NT2/D1 (cell line): ENCODE data around the gene SLC1A7.
"Not testable (repeated sequence)": the region's sequence is repeated elsewhere in the genome, so short reads cannot be mapped to it uniquely, and the experiment has no call there.

Source experiments
- DNase-seq: peaks from one replicate; pipeline ENCODE4 v3.0.0-alpha.2; 2011; ENCODE audit warnings: low read depth, low spot score
- H3K27me3 ChIP-seq: 2 replicates; pipeline ENCODE4 v1.6.0; 2011; ENCODE audit warnings: mild to moderate bottlenecking; ENCODE audit not compliant: insufficient read length, insufficient read depth
- H3K36me3 ChIP-seq: 2 replicates; pipeline ENCODE4 v1.6.1; 2011; ENCODE audit warnings: mild to moderate bottlenecking, low read length, mixed read lengths; ENCODE audit not compliant: insufficient read depth, insufficient read length
- H3K4me1 ChIP-seq: 2 replicates; pipeline ENCODE4 v1.5.1; 2011; ENCODE audit not compliant: insufficient read depth, insufficient read length
- H3K4me3 ChIP-seq: 2 replicates; pipeline ENCODE4 v1.5.1; 2011; ENCODE audit warnings: low read depth; ENCODE audit not compliant: insufficient read length
- H3K9ac ChIP-seq: 2 replicates; pipeline ENCODE4 v1.6.0; 2011; ENCODE audit warnings: low read depth; ENCODE audit not compliant: insufficient read length
- H3K9me3 ChIP-seq: 2 replicates; pipeline ENCODE4 v1.5.1; 2011; ENCODE audit warnings: mild to moderate bottlenecking, low read length; ENCODE audit not compliant: insufficient read depth
- SUZ12 ChIP-seq: IDR thresholded peaks from 2 replicates; pipeline ENCODE4 v1.6.1; 2011; ENCODE audit not compliant: insufficient read length, insufficient read depth; ENCODE audit errors: extremely low read depth
- YY1 ChIP-seq: IDR thresholded peaks from 2 replicates; pipeline ENCODE4 v1.6.1; 2011; ENCODE audit not compliant: insufficient read length, insufficient read depth
- ZNF274 ChIP-seq: IDR thresholded peaks from 2 replicates; pipeline ENCODE4 v1.6.1; 2011; ENCODE audit warnings: mild to moderate bottlenecking, low read depth, low read length

Gene SLC1A7

DNA sequence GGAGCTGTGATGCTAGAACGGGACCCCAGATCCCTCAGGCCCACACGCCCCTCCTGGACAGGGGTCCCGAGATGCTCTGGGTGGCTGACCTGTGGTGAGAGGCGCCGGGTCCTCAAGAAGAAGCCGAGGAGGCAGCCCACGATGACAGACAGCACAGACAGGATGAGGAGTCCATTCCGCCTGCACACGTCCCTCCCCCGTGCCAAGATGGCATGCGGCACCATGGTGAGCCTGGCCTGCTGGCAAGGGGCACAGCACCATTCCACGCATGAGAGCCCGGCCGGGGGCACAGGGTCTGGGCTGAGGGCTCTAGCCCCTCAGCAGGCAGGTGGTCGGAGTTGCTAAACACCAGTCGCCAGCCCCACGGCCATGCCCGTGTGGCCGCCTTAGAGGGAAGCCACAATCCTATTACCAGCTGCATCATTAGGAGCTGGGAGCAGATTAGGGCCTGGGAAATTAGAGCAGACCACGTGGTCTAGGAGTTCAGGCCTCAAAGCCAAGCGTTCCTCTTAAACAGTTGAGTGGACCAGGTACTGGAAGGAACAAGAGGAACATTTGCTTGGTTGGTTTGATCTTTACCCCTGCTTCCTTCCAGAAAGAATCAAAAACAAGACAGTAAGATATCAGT lies at the start of gene SLC1A7:
Gene SLC1A7, minus strand, starts transcription at position 413 of the 628 bp plus-strand sequence. Its CDS starts 189 bp downstream, at position 224.
- H3K9ac ChIP-seq = no peak within 1 kb of the TSS
- no peak for DNase-seq
- H3K4me1 ChIP-seq = peaks cover 13% of the 10 kb centered on the region

GRCh38 chr1:53190210-53190611 lies 47.8 kb upstream of the SLC1A7 start:
- Histone ChIP-seq H3K27me3 (peaks cover 7% of the 10 kb centered on the region), H3K36me3 (no peaks in the 10 kb centered on the region)

More for the DNA sequence above, at the start of gene SLC1A7:
- no peaks in the 10 kb centered on the region for H3K36me3 ChIP-seq
- no peaks in the 10 kb centered on the region for H3K27me3 ChIP-seq
- TF ChIP-seq SUZ12 (no peak), ZNF274 (no peak)
- peaks cover 11% of the 10 kb centered on the region for H3K9me3 ChIP-seq
- H3K4me3 ChIP-seq = no peak within 1 kb of the TSS

DNA sequence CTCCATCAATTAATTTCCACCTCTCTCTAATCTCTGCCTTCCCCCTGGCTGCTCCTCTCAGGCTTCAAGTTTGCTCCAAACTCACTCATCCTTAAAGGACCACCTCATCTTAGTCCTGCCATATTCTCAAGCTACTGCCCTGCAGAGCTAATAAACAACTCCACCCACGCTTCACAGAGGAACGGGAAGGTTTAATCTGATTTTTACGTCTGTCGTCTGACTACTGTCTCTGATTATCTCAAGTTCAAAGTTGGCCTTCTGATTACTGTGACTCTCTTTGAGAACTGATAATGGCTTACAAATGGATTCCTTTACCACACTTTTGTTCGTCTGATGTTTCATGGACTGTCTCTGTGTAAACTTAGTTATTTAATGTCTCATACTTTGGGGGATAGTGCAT lies 46.6 kb upstream of the SLC1A7 start:
- H3K4me3 ChIP-seq = no peak overlapping the region
- DNase-seq = no peak
- no peak overlapping the region for H3K9ac ChIP-seq
- TF ChIP-seq ZNF274 = no peak
- no peaks in the 10 kb centered on the region for H3K27me3 ChIP-seq
- no peaks in the 10 kb centered on the region for H3K9me3 ChIP-seq
- H3K4me1 ChIP-seq = no peaks in the 10 kb centered on the region
- H3K36me3 ChIP-seq = no peaks in the 10 kb centered on the region

More at GRCh38 chr1:53190210-53190611, 47.8 kb upstream of the SLC1A7 start:
- TF ChIP-seq SUZ12 (no peak), ZNF274 (no peak), YY1 (no peak)
- no peaks in the 10 kb centered on the region for H3K9me3 ChIP-seq
- no peak for DNase-seq
- H3K4me3 ChIP-seq = no peak overlapping the region
- no peak overlapping the region for H3K9ac ChIP-seq
- no peaks in the 10 kb centered on the region for H3K4me1 ChIP-seq

DNA sequence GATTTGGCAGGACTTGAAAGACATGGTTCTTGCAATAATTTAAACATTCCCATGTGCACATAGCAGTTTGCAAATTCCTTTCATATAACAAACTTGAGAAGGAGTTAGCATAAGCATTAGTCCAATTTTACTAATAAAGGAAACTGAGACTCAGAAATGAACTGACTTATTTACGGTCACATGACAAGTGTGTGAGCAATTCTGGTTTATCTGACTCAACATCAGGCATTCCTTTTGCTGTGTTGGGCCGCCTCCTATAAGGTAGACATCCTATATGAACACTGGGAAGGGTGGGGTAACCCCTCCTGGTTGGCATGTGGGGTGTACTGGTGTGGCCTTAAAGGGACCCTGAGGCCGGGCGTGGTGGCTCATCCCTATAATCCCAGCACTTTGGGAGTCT lies 45.7 kb upstream of the SLC1A7 start:
- TF ChIP-seq ZNF274 (no peak), YY1 (no peak), SUZ12 (no peak)
- DNase-seq = no peak
- Histone ChIP-seq H3K4me3 (no peak overlapping the region), H3K27me3 (no peaks in the 10 kb centered on the region), H3K36me3 (no peaks in the 10 kb centered on the region), H3K9ac (no peak overlapping the region), H3K4me1 (no peaks in the 10 kb centered on the region), H3K9me3 (no peaks in the 10 kb centered on the region)

DNA sequence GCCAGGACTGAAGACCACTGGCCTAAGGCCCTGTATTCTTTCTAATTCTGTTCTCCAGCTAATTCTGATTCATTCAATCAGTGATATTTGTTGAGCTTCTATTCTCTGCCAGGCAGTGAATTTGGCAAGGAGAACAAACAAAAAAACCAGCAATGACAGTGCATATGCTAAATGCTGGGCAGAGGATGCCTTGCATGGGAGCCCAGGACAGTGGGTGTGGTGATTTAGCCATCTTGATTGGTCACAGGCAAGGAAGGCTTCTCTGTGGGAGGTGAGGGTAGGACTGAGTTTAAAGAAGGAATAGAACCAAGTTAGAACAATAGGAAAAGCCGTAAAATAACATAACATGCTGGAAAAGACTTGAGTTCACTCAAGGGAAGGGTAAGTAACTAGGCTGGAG lies 45.0 kb upstream of the SLC1A7 start:
- H3K9me3 ChIP-seq = no peaks in the 10 kb centered on the region
- H3K27me3 ChIP-seq = no peaks in the 10 kb centered on the region
- no peak overlapping the region for H3K9ac ChIP-seq
- H3K4me3 ChIP-seq = no peak overlapping the region
- H3K4me1 ChIP-seq = no peaks in the 10 kb centered on the region
- no peak for DNase-seq
- no peak for TF ChIP-seq YY1
- H3K36me3 ChIP-seq = no peaks in the 10 kb centered on the region

DNA sequence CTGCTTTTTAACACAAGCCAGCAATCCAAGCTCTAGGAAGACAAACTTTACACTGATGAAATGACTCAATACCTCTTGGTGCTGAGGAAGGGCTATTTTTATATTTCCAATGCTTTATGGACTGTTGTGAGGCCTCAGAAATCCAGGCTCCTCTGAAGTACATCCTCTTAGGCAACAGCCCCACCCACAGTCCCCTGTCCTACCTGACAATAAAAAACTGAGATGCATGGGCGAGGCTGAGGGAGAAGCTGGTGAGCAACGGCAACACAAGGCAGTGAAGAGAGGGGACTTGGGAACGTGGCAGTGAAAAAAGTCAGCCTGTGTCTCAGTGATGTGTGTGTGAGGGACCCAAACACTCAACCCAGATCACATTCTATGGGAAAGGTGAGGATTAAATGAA lies 44.1 kb upstream of the SLC1A7 start:
- Histone ChIP-seq H3K4me1 (no peaks in the 10 kb centered on the region), H3K9ac (no peak overlapping the region), H3K36me3 (no peaks in the 10 kb centered on the region), H3K9me3 (no peaks in the 10 kb centered on the region), H3K27me3 (no peaks in the 10 kb centered on the region), H3K4me3 (no peak overlapping the region)
- TF ChIP-seq YY1 (no peak), SUZ12 (no peak), ZNF274 (no peak)
- no peak for DNase-seq

GRCh38 chr1:53185955-53186297 lies 43.5 kb upstream of the SLC1A7 start:
- H3K27me3 ChIP-seq, H3K4me1 ChIP-seq, DNase-seq, H3K36me3 ChIP-seq, H3K9me3 ChIP-seq, H3K4me3 ChIP-seq, H3K9ac ChIP-seq: not testable (repeated sequence)
